CD4-positive, CD25-positive, alpha-beta regulatory T cell (primary cell): ENCODE measurements around the gene KTN1. TPM values are rescaled to one million over a fixed set of nuclear protein-coding genes. Genes with fewer than 3 reads are reported as not detected.

Source experiments
- ATAC-seq, 2 donors: fragments of 150-1000 bp; cut with Tn5 transposase; one replicate each; pipeline ENCODE4 v1.10.0; 2021; ENCODE audit warnings: low read depth in 2 of 2, moderate number of reproducible peaks in 2 of 2, moderate library complexity in 1 of 2
- DNase-seq, 3 donors: peaks; one replicate each; pipeline versions ENCODE4 v3.0.0 to v3.0.0-alpha.2; 2012 to 2022; ENCODE audit warnings: mixed read lengths in 1 of 3
- H3K27ac ChIP-seq: one replicate; pipeline ENCODE4 v1.7.0; 2013; ENCODE audit warnings: mild to moderate bottlenecking, low read length; ENCODE audit not compliant: insufficient read depth, poor library complexity, severe bottlenecking
- H3K27me3 ChIP-seq: one replicate; pipeline ENCODE4 v1.7.0; 2013; ENCODE audit warnings: low read length; ENCODE audit not compliant: control insufficient read depth, insufficient read depth
- H3K36me3 ChIP-seq: one replicate; pipeline ENCODE4 v1.7.0; 2013; ENCODE audit warnings: mild to moderate bottlenecking, low read length, moderate library complexity; ENCODE audit not compliant: control insufficient read depth, insufficient read depth
- H3K4me1 ChIP-seq: 2 replicates; pipeline ENCODE4 v1.7.0; 2013; ENCODE audit warnings: mild to moderate bottlenecking, low read length; ENCODE audit not compliant: insufficient read depth, control insufficient read depth, poor library complexity, severe bottlenecking
- H3K4me3 ChIP-seq: one replicate; pipeline ENCODE4 v1.7.0; 2013; ENCODE audit warnings: low read depth, mild to moderate bottlenecking, low read length, moderate library complexity
- H3K9me3 ChIP-seq, 2 experiments: 1 replicate in 1 of 2; 2 replicates in 1 of 2; pipeline ENCODE4 v1.7.0; 2013; ENCODE audit warnings: low read length in 2 of 2, mild to moderate bottlenecking in 1 of 2, moderate library complexity in 1 of 2; ENCODE audit not compliant: control insufficient read depth in 2 of 2
- H3K27ac Mint-ChIP-seq, 3 donors: one replicate each; pipeline ENCODE4 v1.8.0; 2020 to 2022; ENCODE audit warnings: mild to moderate bottlenecking in 3 of 3, mixed read lengths in 3 of 3, moderate library complexity in 2 of 3
- H3K27me3 Mint-ChIP-seq: one replicate; pipeline ENCODE4 v1.8.0; 2022; ENCODE audit warnings: mild to moderate bottlenecking, mixed read lengths
- H3K36me3 Mint-ChIP-seq: one replicate; pipeline ENCODE4 v1.8.0; 2020; ENCODE audit warnings: mixed read lengths
- H3K4me1 Mint-ChIP-seq, 4 donors: one replicate each; pipeline ENCODE4 v1.8.0; 2020 to 2022; ENCODE audit warnings: mixed read lengths in 4 of 4, mild to moderate bottlenecking in 1 of 4
- H3K4me3 Mint-ChIP-seq, 4 donors: one replicate each; pipeline ENCODE4 v1.8.0; 2020 to 2022; ENCODE audit warnings: mild to moderate bottlenecking in 4 of 4, mixed read lengths in 4 of 4, moderate library complexity in 3 of 4
- H3K9me3 Mint-ChIP-seq, 7 donors: one replicate each; pipeline ENCODE4 v1.8.0; 2020 to 2022; ENCODE audit warnings: mixed read lengths in 7 of 7, mild to moderate bottlenecking in 3 of 7, moderate library complexity in 2 of 7
- polyA plus RNA-seq, 4 donors: library from polyadenylated mRNA; unstranded; fragments of 300-500 nt; fragmentation: Illumina TruSeq; gene quantifications; one replicate each; pipeline ENCODE4 v1.2.3, GENCODE V29; 2021
- total RNA-seq: library from RNA; stranded (reverse); gene quantifications from one replicate; pipeline ENCODE4 v1.2.3, GENCODE V29; 2022

The KTN1 gene
- total and polyA plus RNA-seq, 5 donors from 2014 or later: 6.9 to 86.5 (median 19.0) TPM

GRCh38 chr14:55588259-55588699, 8.3 kb downstream of the KTN1 start:
- H3K4me1 Mint-ChIP-seq: peaks cover 25 to 68% (median 50%) of the 10 kb centered on the region in 4 donors

GRCh38 chr14:55589171-55589570, 9.2 kb downstream of the KTN1 start:
- no peak overlapping the region for H3K4me3 Mint-ChIP-seq
- H3K27me3 Mint-ChIP-seq: no peaks in the 10 kb centered on the region
- Histone ChIP-seq H3K27me3 (no peaks in the 10 kb centered on the region), H3K9me3 (no peaks in the 10 kb centered on the region), H3K4me1 (peaks cover 16% of the 10 kb centered on the region), H3K27ac (no peak overlapping the region), H3K4me3 (no peak overlapping the region), H3K36me3 (peaks cover 2% of the 10 kb centered on the region)
- peaks cover 31 to 77% (median 57%) of the 10 kb centered on the region in 4 donors for H3K4me1 Mint-ChIP-seq
- DNase-seq: no peak
- H3K36me3 Mint-ChIP-seq: no peaks in the 10 kb centered on the region
- H3K9me3 Mint-ChIP-seq: no peaks in the 10 kb centered on the region
- no peak overlapping the region for H3K27ac Mint-ChIP-seq
- no peak for ATAC-seq

More at GRCh38 chr14:55588259-55588699, 8.3 kb downstream of the KTN1 start:
- Mint-ChIP-seq H3K27ac (peak overlapping the region in 1 of 3 donors; percentile 43), H3K9me3 (no peaks in the 10 kb centered on the region), H3K27me3 (no peaks in the 10 kb centered on the region), H3K4me3 (peak overlapping the region in 2 of 4 donors; percentile 2 to 12), H3K36me3 (no peaks in the 10 kb centered on the region)
- no peak for DNase-seq
- Histone ChIP-seq H3K36me3 (peaks cover 2% of the 10 kb centered on the region), H3K27ac (no peak overlapping the region), H3K27me3 (no peaks in the 10 kb centered on the region), H3K9me3 (no peaks in the 10 kb centered on the region), H3K4me3 (no peak overlapping the region), H3K4me1 (peaks cover 17% of the 10 kb centered on the region)
- ATAC-seq: no peak

GRCh38 chr14:55592436-55592835, 12.4 kb downstream of the KTN1 start:
- no peaks in the 10 kb centered on the region for H3K9me3 ChIP-seq
- Mint-ChIP-seq H3K27ac (peak overlapping the region in 1 of 3 donors; percentile 38), H3K27me3 (no peaks in the 10 kb centered on the region), H3K4me1 (peaks cover 39 to 70% (median 46%) of the 10 kb centered on the region in 4 donors), H3K9me3 (peaks cover 0 to 2% (median 0%) of the 10 kb centered on the region in 7 donors), H3K36me3 (peaks cover 7% of the 10 kb centered on the region), H3K4me3 (no peak overlapping the region)
- peaks cover 2% of the 10 kb centered on the region for H3K36me3 ChIP-seq
- H3K4me1 ChIP-seq: peaks cover 8% of the 10 kb centered on the region
- H3K27ac ChIP-seq: no peak overlapping the region
- no peak overlapping the region for H3K4me3 ChIP-seq
- ATAC-seq: no peak
- no peaks in the 10 kb centered on the region for H3K27me3 ChIP-seq
- DNase-seq: no peak

- no peak overlapping the region for H3K4me3 ChIP-seq
- Mint-ChIP-seq H3K27me3 (no peaks in the 10 kb centered on the region), H3K4me1 (peaks cover 34 to 71% (median 44%) of the 10 kb centered on the region in 4 donors), H3K27ac (no peak overlapping the region), H3K36me3 (peaks cover 12% of the 10 kb centered on the region), H3K9me3 (peaks cover 0 to 3% (median 0%) of the 10 kb centered on the region in 7 donors), H3K4me3 (no peak overlapping the region)
- peaks cover 2% of the 10 kb centered on the region for H3K36me3 ChIP-seq
- H3K9me3 ChIP-seq: no peaks in the 10 kb centered on the region
- H3K27ac ChIP-seq: no peak overlapping the region
- peaks cover 5% of the 10 kb centered on the region for H3K4me1 ChIP-seq
- no peaks in the 10 kb centered on the region for H3K27me3 ChIP-seq
- ATAC-seq (no peak), DNase-seq (no peak)
Measured at GRCh38 chr14:55593698-55594097, 13.7 kb downstream of the KTN1 start.

- no peaks in the 10 kb centered on the region for H3K9me3 ChIP-seq
- peaks cover 4% of the 10 kb centered on the region for H3K4me1 ChIP-seq
- H3K27ac Mint-ChIP-seq: peak overlapping the region in 1 of 3 donors; percentile 58
- H3K4me1 Mint-ChIP-seq: peaks cover 29 to 40% (median 36%) of the 10 kb centered on the region in 4 donors
- peak overlapping the region in 1 of 4 donors; percentile 65 for H3K4me3 Mint-ChIP-seq
- H3K4me3 ChIP-seq: no peak overlapping the region
- peaks cover 16% of the 10 kb centered on the region for H3K36me3 Mint-ChIP-seq
- DNase-seq (no peak), ATAC-seq (no peak)
- peaks cover 6% of the 10 kb centered on the region for H3K36me3 ChIP-seq
- no peaks in the 10 kb centered on the region for H3K27me3 Mint-ChIP-seq
- H3K9me3 Mint-ChIP-seq: peaks cover 0 to 6% (median 0%) of the 10 kb centered on the region in 7 donors
- no peaks in the 10 kb centered on the region for H3K27me3 ChIP-seq
- no peak overlapping the region for H3K27ac ChIP-seq
Measured at GRCh38 chr14:55599250-55599879, 19.4 kb downstream of the KTN1 start.

GRCh38 chr14:55600784-55601561, 21.0 kb downstream of the KTN1 start:
- DNase-seq (no peak), ATAC-seq (no peak)
- peaks cover 6% of the 10 kb centered on the region for H3K36me3 ChIP-seq
- H3K4me1 ChIP-seq: peaks cover 4% of the 10 kb centered on the region
- Mint-ChIP-seq H3K4me1 (peaks cover 29 to 35% (median 33%) of the 10 kb centered on the region in 4 donors), H3K9me3 (peaks cover 0 to 6% (median 0%) of the 10 kb centered on the region in 7 donors), H3K36me3 (peaks cover 16% of the 10 kb centered on the region), H3K27me3 (no peaks in the 10 kb centered on the region), H3K4me3 (no peak overlapping the region), H3K27ac (no peak overlapping the region)
- no peaks in the 10 kb centered on the region for H3K27me3 ChIP-seq
- H3K4me3 ChIP-seq: no peak overlapping the region
- no peaks in the 10 kb centered on the region for H3K9me3 ChIP-seq
- H3K27ac ChIP-seq: no peak overlapping the region

- DNase-seq: no peak
- no peak overlapping the region for H3K4me3 Mint-ChIP-seq
- peaks cover 29 to 42% (median 34%) of the 10 kb centered on the region in 4 donors for H3K4me1 Mint-ChIP-seq
- no peak for ATAC-seq
- Histone ChIP-seq H3K4me1 (peaks cover 4% of the 10 kb centered on the region), H3K27me3 (no peaks in the 10 kb centered on the region), H3K4me3 (no peak overlapping the region), H3K9me3 (no peaks in the 10 kb centered on the region), H3K36me3 (peaks cover 6% of the 10 kb centered on the region), H3K27ac (no peak overlapping the region)
- no peaks in the 10 kb centered on the region for H3K27me3 Mint-ChIP-seq
- peaks cover 4% of the 10 kb centered on the region for H3K36me3 Mint-ChIP-seq
- H3K27ac Mint-ChIP-seq: no peak overlapping the region
- peaks cover 0 to 6% (median 0%) of the 10 kb centered on the region in 7 donors for H3K9me3 Mint-ChIP-seq
Measured at GRCh38 chr14:55603401-55603953, 23.5 kb downstream of the KTN1 start.
